SK-N-SH treated with all-trans-retinoic acid at 6 μM for 48 hours (cell line): Measurements from ENCODE around the gene KCNIP4.

Experiments used
- ATAC-seq: fragments of 200-7000 bp; cut with Tn5 transposase; 3 replicates; pipeline ENCODE4 v1.9.1; 2020; ENCODE audit warnings: mild to moderate bottlenecking, moderate library complexity
- ARNTL ChIP-seq: fragments of 450-650 bp; formaldehyde crosslinking; IDR thresholded peaks from 2 replicates; pipeline ENCODE4 v1.5.0; 2020; ENCODE audit warnings: low read depth, mild to moderate bottlenecking, moderate library complexity, borderline replicate concordance
- BACH2 ChIP-seq: fragments of 250-450 bp; sonication (Bioruptor Pico); IDR thresholded peaks from 2 replicates; pipeline ENCODE4 v1.9.0; 2021; ENCODE audit warnings: mild to moderate bottlenecking, borderline replicate concordance
- CSDC2 ChIP-seq: fragments of 250-450 bp; sonication (Bioruptor Pico); IDR thresholded peaks from 2 replicates; pipeline ENCODE4 v1.5.0; 2020; ENCODE audit warnings: mild to moderate bottlenecking, moderate library complexity
- ESRRG ChIP-seq: fragments of 250-450 bp; sonication (Bioruptor Pico); IDR thresholded peaks from 2 replicates; pipeline ENCODE4 v1.6.1; 2021; ENCODE audit warnings: mild to moderate bottlenecking
- GLIS3 ChIP-seq: fragments of 250-450 bp; sonication (Bioruptor Pico); IDR thresholded peaks from 2 replicates; pipeline ENCODE4 v1.5.0; 2020; ENCODE audit warnings: mild to moderate bottlenecking, moderate library complexity
- ISL1 ChIP-seq: fragments of 250-450 bp; sonication (Bioruptor Pico); IDR thresholded peaks from 2 replicates; pipeline ENCODE4 v2.1.2; 2022; ENCODE audit warnings: mild to moderate bottlenecking, moderate library complexity
- OSR1 ChIP-seq: fragments of 250-450 bp; sonication (Bioruptor Pico); IDR thresholded peaks from 2 replicates; pipeline ENCODE4 v1.8.0; 2022; ENCODE audit warnings: moderate library complexity, mild to moderate bottlenecking, inconsistent platforms
- PPARA ChIP-seq: fragments of 250-450 bp; sonication (Bioruptor Pico); IDR thresholded peaks from 2 replicates; pipeline ENCODE4 v1.5.0; 2020; ENCODE audit warnings: mild to moderate bottlenecking, borderline replicate concordance
- RARB ChIP-seq: fragments of 250-450 bp; sonication (Bioruptor Pico); IDR thresholded peaks from 2 replicates; pipeline ENCODE4 v1.8.0; 2021; ENCODE audit warnings: mild to moderate bottlenecking, moderate library complexity
- SNAI2 ChIP-seq: fragments of 250-450 bp; sonication (Bioruptor Pico); IDR thresholded peaks from 2 replicates; pipeline ENCODE4 v1.5.0; 2020; ENCODE audit warnings: mild to moderate bottlenecking, moderate library complexity
- TCF4 ChIP-seq: fragments of 250-450 bp; sonication (Bioruptor Pico); IDR thresholded peaks from 2 replicates; pipeline ENCODE4 v1.8.0; 2021; ENCODE audit warnings: mild to moderate bottlenecking, moderate library complexity, borderline replicate concordance
- TOX ChIP-seq: fragments of 250-450 bp; sonication (Bioruptor Pico); IDR thresholded peaks from 2 replicates; pipeline ENCODE4 v1.8.0; 2021; ENCODE audit warnings: mild to moderate bottlenecking, moderate library complexity, borderline replicate concordance
- ZC3H10 ChIP-seq: fragments of 250-450 bp; sonication (Bioruptor Pico); IDR thresholded peaks from 2 replicates; pipeline ENCODE4 v1.5.1; 2021; ENCODE audit warnings: mild to moderate bottlenecking, moderate library complexity
- ZFP3 ChIP-seq: fragments of 250-450 bp; sonication (Bioruptor Pico); IDR thresholded peaks from 2 replicates; pipeline ENCODE4 v1.5.0; 2020; ENCODE audit warnings: mild to moderate bottlenecking, moderate library complexity
- ZFP30 ChIP-seq: fragments of 450-650 bp; formaldehyde crosslinking; IDR thresholded peaks from 2 replicates; pipeline ENCODE4 v1.5.0; 2022; ENCODE audit warnings: mild to moderate bottlenecking, moderate library complexity
- ZNF565 ChIP-seq: fragments of 450-650 bp; formaldehyde crosslinking; conservative IDR thresholded peaks from 2 replicates; pipeline ENCODE4 v1.5.0; 2020; ENCODE audit warnings: low read depth, mild to moderate bottlenecking, moderate library complexity
- ZNF70 ChIP-seq: fragments of 450-650 bp; formaldehyde crosslinking; IDR thresholded peaks from 2 replicates; pipeline ENCODE4 v1.5.0; 2020; ENCODE audit warnings: mild to moderate bottlenecking, moderate library complexity
- ZNF8 ChIP-seq: fragments of 450-650 bp; formaldehyde crosslinking; IDR thresholded peaks from 2 replicates; pipeline ENCODE4 v1.5.0; 2020; ENCODE audit warnings: mild to moderate bottlenecking, moderate library complexity
- TF ChIP-seq, protein P1 (sequence below): fragments of 250-450 bp; sonication (Bioruptor Pico); IDR thresholded peaks from 2 replicates; pipeline ENCODE4 v1.5.1; 2021; ENCODE audit warnings: mild to moderate bottlenecking, moderate library complexity
- TF ChIP-seq, protein P2 (sequence below): fragments of 250-450 bp; sonication (Bioruptor Pico); IDR thresholded peaks from 2 replicates; pipeline ENCODE4 v1.5.0; 2020; ENCODE audit warnings: mild to moderate bottlenecking, moderate library complexity
- TF ChIP-seq, protein P3 (sequence below): fragments of 250-450 bp; sonication (Bioruptor Pico); IDR thresholded peaks from 2 replicates; pipeline ENCODE4 v1.8.0; 2020; ENCODE audit warnings: mild to moderate bottlenecking, moderate library complexity, borderline replicate concordance
- TF ChIP-seq, protein P4 (sequence below): fragments of 250-450 bp; sonication (Bioruptor Pico); IDR thresholded peaks from 2 replicates; pipeline ENCODE4 v1.8.0; 2021; ENCODE audit warnings: low read depth, mild to moderate bottlenecking, moderate library complexity, borderline replicate concordance

KCNIP4 gene

DNA sequence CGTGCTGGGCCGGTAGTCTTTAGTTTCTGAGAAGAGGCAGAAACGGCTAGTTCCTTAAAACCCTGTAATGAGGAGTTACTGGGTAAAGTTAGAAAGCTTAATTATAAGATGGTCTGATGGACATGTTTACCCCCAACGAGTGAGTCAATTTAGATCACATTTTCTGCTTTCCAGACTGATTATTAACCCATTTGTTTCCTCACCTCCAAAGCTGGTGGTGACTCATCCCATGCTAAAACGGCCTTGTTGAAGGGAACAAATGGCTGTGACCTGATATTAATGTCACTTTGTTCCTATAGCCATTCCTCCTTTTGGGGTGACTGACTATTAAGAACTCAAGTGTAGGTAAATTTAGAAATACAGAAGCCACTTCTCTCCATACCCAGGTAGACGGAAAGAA, 232.0 kb downstream of the KCNIP4 start:
- no peak for TF ChIP-seq PPARA (CRISPR knock-in tag)
- no peak for TF ChIP-seq ARNTL (CRISPR knock-in tag)
- TF ChIP-seq TCF4 (CRISPR knock-in tag) = no peak
- no peak for TF ChIP-seq CSDC2 (CRISPR knock-in tag)
- no peak for TF ChIP-seq BACH2 (CRISPR knock-in tag)
- TF ChIP-seq, protein P1, sequence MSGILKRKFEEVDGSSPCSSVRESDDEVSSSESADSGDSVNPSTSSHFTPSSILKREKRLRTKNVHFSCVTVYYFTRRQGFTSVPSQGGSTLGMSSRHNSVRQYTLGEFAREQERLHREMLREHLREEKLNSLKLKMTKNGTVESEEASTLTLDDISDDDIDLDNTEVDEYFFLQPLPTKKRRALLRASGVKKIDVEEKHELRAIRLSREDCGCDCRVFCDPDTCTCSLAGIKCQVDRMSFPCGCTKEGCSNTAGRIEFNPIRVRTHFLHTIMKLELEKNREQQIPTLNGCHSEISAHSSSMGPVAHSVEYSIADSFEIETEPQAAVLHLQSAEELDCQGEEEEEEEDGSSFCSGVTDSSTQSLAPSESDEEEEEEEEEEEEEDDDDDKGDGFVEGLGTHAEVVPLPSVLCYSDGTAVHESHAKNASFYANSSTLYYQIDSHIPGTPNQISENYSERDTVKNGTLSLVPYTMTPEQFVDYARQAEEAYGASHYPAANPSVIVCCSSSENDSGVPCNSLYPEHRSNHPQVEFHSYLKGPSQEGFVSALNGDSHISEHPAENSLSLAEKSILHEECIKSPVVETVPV (CRISPR knock-in tag) = no peak
- TF ChIP-seq ZC3H10 = no peak
- TF ChIP-seq GLIS3 (CRISPR knock-in tag) = no peak
- TF ChIP-seq ZFP30 (CRISPR knock-in tag) = no peak
- TF ChIP-seq SNAI2 (CRISPR knock-in tag) = no peak
- no peak for TF ChIP-seq ZNF565 (CRISPR knock-in tag)
- TF ChIP-seq, protein P2, sequence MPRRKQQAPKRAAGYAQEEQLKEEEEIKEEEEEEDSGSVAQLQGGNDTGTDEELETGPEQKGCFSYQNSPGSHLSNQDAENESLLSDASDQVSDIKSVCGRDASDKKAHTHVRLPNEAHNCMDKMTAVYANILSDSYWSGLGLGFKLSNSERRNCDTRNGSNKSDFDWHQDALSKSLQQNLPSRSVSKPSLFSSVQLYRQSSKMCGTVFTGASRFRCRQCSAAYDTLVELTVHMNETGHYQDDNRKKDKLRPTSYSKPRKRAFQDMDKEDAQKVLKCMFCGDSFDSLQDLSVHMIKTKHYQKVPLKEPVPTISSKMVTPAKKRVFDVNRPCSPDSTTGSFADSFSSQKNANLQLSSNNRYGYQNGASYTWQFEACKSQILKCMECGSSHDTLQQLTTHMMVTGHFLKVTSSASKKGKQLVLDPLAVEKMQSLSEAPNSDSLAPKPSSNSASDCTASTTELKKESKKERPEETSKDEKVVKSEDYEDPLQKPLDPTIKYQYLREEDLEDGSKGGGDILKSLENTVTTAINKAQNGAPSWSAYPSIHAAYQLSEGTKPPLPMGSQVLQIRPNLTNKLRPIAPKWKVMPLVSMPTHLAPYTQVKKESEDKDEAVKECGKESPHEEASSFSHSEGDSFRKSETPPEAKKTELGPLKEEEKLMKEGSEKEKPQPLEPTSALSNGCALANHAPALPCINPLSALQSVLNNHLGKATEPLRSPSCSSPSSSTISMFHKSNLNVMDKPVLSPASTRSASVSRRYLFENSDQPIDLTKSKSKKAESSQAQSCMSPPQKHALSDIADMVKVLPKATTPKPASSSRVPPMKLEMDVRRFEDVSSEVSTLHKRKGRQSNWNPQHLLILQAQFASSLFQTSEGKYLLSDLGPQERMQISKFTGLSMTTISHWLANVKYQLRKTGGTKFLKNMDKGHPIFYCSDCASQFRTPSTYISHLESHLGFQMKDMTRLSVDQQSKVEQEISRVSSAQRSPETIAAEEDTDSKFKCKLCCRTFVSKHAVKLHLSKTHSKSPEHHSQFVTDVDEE = no peak
- TF ChIP-seq ISL1 (CRISPR knock-in tag) = no peak
- no peak for TF ChIP-seq ZNF70 (CRISPR knock-in tag)
- no peak for TF ChIP-seq ZNF8 (CRISPR knock-in tag)
- TF ChIP-seq RARB = no peak
- TF ChIP-seq TOX (CRISPR knock-in tag) = no peak
- TF ChIP-seq OSR1 (CRISPR knock-in tag) = no peak
- no peak for TF ChIP-seq ESRRG
- TF ChIP-seq, protein P3, sequence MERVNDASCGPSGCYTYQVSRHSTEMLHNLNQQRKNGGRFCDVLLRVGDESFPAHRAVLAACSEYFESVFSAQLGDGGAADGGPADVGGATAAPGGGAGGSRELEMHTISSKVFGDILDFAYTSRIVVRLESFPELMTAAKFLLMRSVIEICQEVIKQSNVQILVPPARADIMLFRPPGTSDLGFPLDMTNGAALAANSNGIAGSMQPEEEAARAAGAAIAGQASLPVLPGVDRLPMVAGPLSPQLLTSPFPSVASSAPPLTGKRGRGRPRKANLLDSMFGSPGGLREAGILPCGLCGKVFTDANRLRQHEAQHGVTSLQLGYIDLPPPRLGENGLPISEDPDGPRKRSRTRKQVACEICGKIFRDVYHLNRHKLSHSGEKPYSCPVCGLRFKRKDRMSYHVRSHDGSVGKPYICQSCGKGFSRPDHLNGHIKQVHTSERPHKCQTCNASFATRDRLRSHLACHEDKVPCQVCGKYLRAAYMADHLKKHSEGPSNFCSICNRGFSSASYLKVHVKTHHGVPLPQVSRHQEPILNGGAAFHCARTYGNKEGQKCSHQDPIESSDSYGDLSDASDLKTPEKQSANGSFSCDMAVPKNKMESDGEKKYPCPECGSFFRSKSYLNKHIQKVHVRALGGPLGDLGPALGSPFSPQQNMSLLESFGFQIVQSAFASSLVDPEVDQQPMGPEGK (CRISPR knock-in tag) = no peak
- TF ChIP-seq, all 23 proteins: peak for 0
- ATAC-seq = no peak

DNA sequence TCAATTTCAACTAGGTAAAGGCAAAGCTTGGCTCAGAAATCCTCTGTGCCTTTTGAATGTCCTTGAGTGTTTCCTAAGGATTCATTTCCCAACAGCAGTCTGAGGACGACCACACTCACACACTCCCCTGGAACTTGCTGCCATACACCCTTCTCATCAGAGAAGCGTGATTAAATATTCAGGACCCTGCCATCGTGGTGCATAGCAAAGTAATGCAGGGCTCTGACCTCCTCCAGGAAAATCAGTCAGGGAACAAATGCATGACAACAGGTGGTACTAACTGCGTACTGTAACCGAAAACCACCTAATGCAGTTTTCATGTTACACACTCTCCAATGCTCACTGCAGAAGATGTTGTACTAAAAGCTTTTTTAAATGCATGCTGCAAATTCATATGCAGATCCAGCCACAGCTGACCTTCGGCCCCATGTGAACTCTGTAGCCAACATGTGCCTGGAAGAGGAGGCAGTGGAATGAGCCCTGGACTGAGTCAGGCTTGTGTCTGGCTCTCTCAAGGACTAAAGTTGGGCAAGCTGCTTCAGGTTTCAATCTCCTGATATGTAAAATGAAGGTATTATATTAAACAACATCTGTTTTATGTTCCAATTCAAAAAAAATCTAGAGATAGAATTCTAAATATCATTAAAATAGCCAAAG, 238.3 kb downstream of the KCNIP4 start:
- TF ChIP-seq, protein P4, sequence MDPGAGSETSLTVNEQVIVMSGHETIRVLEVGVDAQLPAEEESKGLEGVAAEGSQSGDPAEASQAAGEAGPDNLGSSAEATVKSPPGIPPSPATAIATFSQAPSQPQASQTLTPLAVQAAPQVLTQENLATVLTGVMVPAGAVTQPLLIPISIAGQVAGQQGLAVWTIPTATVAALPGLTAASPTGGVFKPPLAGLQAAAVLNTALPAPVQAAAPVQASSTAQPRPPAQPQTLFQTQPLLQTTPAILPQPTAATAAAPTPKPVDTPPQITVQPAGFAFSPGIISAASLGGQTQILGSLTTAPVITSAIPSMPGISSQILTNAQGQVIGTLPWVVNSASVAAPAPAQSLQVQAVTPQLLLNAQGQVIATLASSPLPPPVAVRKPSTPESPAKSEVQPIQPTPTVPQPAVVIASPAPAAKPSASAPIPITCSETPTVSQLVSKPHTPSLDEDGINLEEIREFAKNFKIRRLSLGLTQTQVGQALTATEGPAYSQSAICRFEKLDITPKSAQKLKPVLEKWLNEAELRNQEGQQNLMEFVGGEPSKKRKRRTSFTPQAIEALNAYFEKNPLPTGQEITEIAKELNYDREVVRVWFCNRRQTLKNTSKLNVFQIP (CRISPR knock-in tag) = no peak
- TF ChIP-seq ZNF8 (CRISPR knock-in tag) = no peak
- no peak for TF ChIP-seq TOX (CRISPR knock-in tag)
- TF ChIP-seq BACH2 (CRISPR knock-in tag) = no peak
- TF ChIP-seq, protein P3 (CRISPR knock-in tag) = no peak
- no peak for TF ChIP-seq TCF4 (CRISPR knock-in tag)
- TF ChIP-seq ZFP30 (CRISPR knock-in tag) = no peak
- TF ChIP-seq PPARA (CRISPR knock-in tag) = no peak
- TF ChIP-seq OSR1 (CRISPR knock-in tag) = no peak
- TF ChIP-seq, protein P1 (CRISPR knock-in tag) = no peak
- TF ChIP-seq ZC3H10 = no peak
- TF ChIP-seq, protein P2 = no peak
- no peak for TF ChIP-seq ZFP3 (CRISPR knock-in tag)
- TF ChIP-seq SNAI2 (CRISPR knock-in tag) = no peak
- no peak for TF ChIP-seq CSDC2 (CRISPR knock-in tag)
- no peak for TF ChIP-seq GLIS3 (CRISPR knock-in tag)
- peak; percentile 81 for ATAC-seq
